ENCODE data around the gene SCN5A.

DNA sequence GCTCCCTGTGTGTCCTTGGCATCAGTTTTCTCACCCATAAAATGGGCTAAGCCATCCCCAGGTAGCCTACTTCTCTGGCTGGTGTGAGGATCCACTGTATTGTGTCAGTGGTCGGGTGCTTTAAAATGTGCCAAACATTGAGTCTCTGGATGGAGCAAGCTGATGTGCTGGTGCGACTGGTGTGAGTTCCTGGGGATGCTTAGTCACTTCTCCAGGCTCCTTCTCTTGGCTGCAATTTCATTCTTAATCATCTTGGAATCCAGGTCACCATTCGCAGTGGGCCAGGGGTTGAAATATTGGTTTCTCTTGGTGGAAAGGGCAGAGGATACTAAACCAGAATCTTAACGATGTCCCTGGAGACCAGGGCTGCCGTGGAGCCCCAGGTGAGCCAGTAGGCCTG, 29.3 kb downstream of the SCN5A start:
- TF ChIP-seq L3MBTL2 (conservative IDR thresholded peaks at IDR 0.05): no peak
- no peak for TF ChIP-seq TARDBP (IDR thresholded peaks at IDR 0.05)
- no peak for TF ChIP-seq ARNT (IDR thresholded peaks at IDR 0.05)
- TF ChIP-seq, protein P1, sequence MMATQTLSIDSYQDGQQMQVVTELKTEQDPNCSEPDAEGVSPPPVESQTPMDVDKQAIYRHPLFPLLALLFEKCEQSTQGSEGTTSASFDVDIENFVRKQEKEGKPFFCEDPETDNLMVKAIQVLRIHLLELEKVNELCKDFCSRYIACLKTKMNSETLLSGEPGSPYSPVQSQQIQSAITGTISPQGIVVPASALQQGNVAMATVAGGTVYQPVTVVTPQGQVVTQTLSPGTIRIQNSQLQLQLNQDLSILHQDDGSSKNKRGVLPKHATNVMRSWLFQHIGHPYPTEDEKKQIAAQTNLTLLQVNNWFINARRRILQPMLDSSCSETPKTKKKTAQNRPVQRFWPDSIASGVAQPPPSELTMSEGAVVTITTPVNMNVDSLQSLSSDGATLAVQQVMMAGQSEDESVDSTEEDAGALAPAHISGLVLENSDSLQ (IDR thresholded peaks at IDR 0.05): no peak

Measured in HEK293T (cell line).